ENCODE results near the gene HCLS1. TPM values are rescaled to one million over a fixed set of nuclear protein-coding genes. Genes with fewer than 3 reads are reported as not detected.

The HCLS1 gene
- 100 to 1,000 TPM; 332 to 343 TPM for total RNA-seq

GRCh38 chr3:121660356-121661171 lies at the start of gene HCLS1:
Gene HCLS1, minus strand, starts transcription at chr3:121660903. Its CDS starts 2,556 bp downstream, at chr3:121658347.

GRCh38 chr3:121592856-121593702 lies 67.6 kb downstream of the HCLS1 start, which contains the start of gene FBXO40:
Gene FBXO40, plus strand, starts transcription at chr3:121593379. Its CDS starts 27,197 bp downstream, at chr3:121620576.

Other genes with a start within 250 kb of the HCLS1 start
- 10 to 100 TPM; 18.7 to 19.7 TPM for gene POLQ, start 114.9 kb downstream of the HCLS1 start, total RNA-seq
- gene ARGFX, start 93.0 kb downstream of the HCLS1 start, total RNA-seq, result not detected
- not detected for gene FBXO40, start 67.5 kb downstream of the HCLS1 start, total RNA-seq
- gene GOLGB1, start 88.8 kb upstream of the HCLS1 start, total RNA-seq, result 10 to 100 TPM; 30.1 to 30.7 TPM
- 10 to 100 TPM; 30.1 to 31.9 TPM for gene IQCB1, start 174.2 kb upstream of the HCLS1 start, total RNA-seq
- gene EAF2, start 174.3 kb upstream of the HCLS1 start, total RNA-seq, result 10 to 100 TPM; 11.3 to 12.1 TPM
- gene SLC15A2, start 233.5 kb upstream of the HCLS1 start, total RNA-seq, result 1 to 10 TPM; 1.9 to 4.0 TPM

Data from activated naive CD4-positive, alpha-beta T cell treated with anti-CD3 and anti-CD28 coated beads, Interleukin-2, amount 10 ng/mL, durations not matched to agents 5 hours and 36 hours (primary cell).